DMS153 treated with DMSO at 0.1 percent for 48 hours (cell line): ENCODE data around the gene EGFLAM.

Experiments
- DNase-seq: peaks from one replicate; lab custom pipeline; 2025; ENCODE audit not compliant: unreplicated experiment; lab: John Stamatoyannopoulos, UW

Gene EGFLAM

GRCh38 chr5:38265546-38266179, 7.3 kb downstream of the EGFLAM start:
- DNase-seq, result no peak

DNA sequence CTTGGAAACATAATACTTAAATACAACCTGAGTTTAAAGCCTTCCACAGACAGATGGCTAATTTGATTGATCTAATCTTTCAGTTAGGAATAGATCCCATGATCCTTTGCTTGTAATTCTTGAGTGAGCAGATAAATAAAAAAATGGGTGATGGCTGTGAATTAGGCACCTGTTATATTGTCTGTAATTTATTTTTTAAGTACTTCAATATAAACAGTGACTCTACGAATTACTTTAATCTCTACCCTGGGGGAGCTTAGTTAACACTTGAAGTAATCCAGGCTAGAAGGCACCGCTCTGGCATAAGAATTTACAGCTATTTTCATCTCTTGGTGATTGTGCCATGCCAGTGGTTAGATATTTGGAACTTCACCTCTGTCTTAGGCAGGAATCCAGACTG, 9.0 kb downstream of the EGFLAM start:
- DNase-seq, result no peak

DNA sequence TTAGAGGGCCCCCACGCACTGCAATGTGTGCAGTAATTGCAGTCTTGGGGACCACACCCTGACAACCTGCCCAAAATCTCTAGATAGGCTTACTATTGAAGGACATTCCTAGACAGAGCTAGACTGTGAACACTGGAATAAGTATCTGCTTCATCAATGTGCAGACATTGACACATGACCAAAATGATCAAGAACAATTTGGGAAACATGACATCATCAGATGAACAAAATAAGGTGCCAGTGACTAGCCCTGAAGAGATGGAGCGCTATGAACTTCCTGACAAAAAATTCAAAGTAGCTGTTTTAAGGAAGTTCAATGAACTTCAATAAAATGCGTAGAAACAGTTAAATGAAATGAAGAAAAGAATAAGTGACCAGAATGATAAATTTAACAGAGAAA, 15.3 kb downstream of the EGFLAM start:
- no peak for DNase-seq

DNA sequence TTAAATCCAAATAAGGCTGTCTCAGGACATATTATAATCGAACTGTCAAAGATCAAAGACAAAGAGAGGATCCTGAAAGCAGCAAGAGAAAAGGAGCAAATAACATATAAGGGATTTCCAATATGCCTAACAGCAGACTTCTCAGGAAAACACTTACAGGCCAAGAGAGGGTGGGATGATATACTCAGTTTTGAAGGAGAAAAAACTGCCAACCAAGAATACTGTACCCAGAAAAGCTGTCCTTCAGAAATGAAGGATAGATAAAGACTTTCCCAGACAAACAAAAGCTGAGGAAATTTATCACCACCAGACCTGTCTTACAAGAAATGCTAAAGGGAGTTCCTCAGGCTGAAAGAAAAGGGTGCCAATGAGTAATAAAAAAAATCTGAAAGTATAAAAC, 16.0 kb downstream of the EGFLAM start:
- no peak for DNase-seq

GRCh38 chr5:38284384-38284783, 26.0 kb downstream of the EGFLAM start:
- no peak for DNase-seq

- no peak for DNase-seq
These were observed 26.9 kb downstream of the EGFLAM start for GRCh38 chr5:38285226-38285625.

GRCh38 chr5:38286002-38286401, 27.6 kb downstream of the EGFLAM start:
- DNase-seq, result no peak

GRCh38 chr5:38287124-38287523, 28.8 kb downstream of the EGFLAM start:
- no peak for DNase-seq

- DNase-seq, result no peak
These were observed 31.1 kb downstream of the EGFLAM start for GRCh38 chr5:38289457-38289856.

DNA sequence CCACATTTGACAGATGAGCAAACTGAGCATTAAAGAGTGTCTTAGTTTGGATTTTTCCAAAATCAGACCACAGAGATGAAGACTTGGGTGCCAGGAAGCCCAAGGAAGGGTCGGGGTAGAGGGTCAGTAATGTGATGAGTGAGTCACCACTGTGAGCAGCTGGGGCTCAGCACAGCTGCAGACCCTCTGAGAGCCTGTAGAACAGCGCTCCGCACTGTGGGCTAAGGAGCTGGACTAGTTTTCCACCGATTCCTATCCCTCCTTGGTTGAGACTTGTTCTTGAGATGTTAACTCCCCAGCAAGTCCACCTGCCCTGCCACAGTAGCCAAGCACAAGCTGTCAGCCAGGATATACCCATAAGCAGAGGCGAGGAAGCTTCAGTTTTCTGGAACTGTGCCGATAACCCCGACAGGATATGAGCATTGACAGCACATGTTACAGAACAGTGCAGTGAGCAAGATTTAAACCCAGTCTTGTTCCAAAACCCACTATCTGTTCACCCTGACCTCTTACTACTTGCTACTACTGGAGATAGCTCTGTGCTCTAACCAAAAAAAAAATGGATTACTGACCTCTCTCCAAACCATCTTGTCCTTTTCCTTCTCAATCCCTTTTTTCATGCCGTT, 31.8 kb downstream of the EGFLAM start:
- no peak for DNase-seq

DNA sequence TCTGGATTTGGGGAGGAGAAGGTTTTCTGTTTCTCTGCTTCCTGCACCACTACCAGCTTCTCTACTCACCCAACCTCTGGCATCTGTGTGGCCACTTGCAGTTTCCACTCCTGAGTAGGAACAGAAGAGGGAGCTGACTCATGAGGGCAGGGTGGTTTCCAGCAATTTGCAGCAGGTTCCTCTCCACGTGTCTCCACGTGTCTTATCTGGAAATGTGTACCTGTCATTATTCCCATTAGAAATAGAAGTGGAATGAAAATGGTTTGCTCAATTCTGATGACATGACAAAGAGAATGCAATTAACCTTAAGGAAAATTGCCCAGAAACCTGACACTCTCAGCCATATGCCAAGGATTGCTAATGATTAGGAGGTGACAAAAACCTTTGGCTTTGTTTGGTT, 33.0 kb downstream of the EGFLAM start:
- no peak for DNase-seq

DNA sequence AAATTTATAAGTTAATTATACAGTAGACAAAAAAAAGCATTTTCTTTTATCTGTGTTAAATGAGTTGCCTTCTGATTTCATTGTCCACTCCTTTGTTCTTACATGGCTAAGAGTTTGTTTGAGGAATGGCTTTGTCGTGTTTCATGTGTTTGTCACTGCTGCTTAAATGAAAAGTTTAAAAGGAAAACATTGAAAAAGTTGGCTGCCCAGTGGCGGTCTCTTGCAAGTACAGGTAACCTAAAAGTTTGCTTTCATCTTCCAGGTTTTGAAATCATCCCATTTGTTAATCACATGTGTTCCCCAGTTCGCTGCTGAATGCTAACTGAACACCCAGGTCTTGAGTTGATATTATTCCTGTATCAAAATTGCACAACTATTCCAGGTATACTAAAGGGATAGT, 33.9 kb downstream of the EGFLAM start:
- DNase-seq, result no peak

- DNase-seq, result no peak
These were observed 37.4 kb downstream of the EGFLAM start for GRCh38 chr5:38295751-38296150.

DNA sequence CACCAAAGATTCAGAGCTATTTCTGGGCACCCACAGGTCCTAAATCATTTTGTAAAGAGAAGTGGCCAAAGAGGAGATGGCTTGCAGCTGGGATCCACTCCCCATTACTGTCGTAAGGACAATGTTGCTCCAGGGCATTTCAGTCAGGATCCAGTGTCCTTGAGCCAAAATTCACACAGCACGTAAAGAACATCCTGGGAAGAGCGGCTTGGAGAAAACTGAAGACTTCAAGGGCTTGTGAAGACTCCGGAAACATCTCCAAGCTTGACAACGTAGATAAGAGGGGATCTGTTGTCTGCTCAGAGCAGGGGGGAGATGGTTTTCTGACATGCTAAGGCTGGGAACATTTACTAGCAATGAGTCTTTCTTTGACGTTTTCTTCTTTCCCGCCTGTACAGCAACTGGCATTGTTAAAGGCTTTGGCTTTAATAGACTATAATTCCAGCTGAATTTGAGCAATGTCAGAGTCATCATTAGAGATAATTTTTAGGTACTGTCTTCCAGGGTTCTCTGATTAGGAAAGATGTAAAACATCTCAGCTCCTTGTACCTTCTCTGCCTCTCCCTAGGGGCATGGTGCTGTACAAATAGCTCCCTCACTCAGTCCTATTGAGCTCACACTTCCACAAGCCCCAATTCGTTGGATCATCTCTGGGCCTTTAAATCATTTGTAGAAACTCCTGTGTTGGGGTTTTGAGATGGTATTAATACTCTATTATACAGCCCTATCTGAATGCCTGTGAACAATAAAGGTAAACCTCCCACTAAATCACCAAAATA, 39.7 kb downstream of the EGFLAM start:
- DNase-seq, result no peak

DNA sequence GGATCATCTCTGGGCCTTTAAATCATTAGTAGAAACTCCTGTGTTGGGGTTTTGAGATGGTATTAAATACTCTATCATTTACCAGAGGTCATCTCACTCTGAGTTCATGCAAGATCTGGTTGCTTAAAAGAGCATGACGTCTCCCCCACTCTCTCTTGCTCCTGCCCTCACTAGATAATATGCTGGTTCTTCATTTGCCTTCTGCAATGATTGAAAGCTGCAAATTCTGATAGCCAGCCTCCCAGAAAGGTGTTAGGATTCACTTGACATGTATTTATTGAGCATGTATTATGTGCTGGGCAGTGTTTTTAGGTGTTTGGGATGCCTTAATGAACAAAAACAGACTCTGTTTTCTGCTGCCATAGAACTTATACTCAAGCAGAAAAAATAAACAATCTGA, 41.2 kb downstream of the EGFLAM start:
- DNase-seq, result no peak

GRCh38 chr5:38305148-38305547, 46.8 kb downstream of the EGFLAM start:
- DNase-seq, result no peak

DNA sequence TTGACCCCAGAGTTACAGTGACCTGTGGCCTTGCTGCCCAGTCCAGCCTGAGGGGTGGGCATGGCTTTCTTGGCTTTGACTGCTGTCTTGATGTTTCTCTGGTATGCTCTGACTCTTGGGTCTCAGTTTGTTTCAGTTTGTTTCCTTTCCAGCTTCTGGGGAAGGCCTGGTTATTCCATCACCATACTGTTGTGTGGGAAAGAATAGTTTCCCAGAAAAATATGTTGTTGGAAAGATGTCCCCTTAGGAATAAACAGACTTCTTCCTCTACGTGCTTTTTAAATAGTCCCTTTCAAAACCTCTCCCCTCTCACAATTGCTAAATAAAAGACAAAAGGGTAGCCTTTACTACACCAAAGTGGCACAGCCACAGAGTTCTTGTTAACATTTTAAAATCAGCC, 49.5 kb downstream of the EGFLAM start:
- no peak for DNase-seq

DNA sequence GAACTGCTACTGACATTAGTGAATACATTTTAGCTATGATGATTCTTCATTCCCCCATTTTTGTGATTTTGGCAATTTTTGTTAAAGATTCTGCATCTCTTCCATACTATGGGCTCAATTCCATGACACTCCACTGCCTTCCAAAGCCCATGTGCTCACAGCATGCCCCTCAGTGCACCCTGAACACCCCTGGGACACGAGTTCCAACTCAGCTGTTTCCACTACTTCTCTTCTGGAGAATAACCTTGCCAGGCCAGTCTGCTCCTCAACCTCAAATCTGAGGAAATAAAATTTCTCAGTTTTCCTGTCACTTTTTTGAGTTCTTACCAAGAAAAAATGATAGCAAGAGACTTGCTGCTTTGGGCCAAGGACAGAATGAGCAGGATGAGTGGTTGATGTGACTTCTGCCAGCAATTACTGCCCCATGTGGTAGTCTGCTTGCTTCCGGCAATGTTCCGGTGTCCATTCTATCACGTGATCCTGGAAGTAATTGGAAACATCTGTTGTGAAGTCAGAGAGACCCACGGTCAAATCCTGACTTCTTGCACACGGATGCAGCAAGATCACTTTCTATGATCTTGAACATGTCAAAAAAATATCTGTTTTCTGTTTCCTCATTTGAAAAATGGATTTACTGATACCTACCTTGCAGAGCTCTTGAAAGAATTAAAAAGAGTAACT, 58.3 kb downstream of the EGFLAM start:
- no peak for DNase-seq

- no peak for DNase-seq
These were observed 59.5 kb downstream of the EGFLAM start for GRCh38 chr5:38317868-38318267.

DNA sequence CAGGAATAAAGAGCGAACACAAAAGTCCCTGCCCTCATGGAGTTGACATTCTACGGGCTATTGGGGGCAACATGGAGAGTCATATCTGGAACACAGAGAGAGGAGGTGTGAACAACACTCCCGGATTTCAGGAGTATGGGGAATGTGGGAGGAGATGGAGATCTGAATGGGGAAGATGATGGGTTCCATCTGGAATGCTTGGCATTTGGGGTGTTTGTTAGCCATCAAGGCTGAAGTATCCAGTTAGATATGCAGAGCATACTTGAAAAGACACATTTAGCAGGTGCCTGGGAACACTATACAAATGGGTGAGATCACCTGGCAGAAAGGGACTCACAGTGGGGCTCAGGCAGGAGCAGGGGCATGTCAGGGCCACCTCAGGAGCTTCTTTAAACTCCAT, 61.1 kb downstream of the EGFLAM start:
- no peak for DNase-seq

DNA sequence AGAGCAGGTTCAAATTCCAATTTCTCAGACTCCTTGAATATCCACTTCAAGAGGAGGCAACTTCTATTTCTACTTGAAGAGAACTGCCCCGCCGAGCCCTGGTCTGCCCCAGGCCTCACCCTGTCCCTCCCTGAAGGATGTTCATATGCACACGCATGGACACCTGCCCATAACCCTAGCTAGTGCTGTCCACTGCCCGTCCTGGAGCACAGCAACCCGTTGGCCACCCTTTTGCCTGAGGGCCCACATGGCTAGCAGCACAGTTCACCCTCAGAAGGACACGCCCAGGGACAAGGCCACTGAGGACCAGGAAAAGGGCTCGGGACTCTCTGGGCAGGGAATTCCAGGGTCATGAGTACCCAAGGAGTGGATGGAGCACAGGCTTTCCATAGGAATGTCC, 63.6 kb downstream of the EGFLAM start:
- DNase-seq, result no peak
